ENCODE measurements around the gene MAVS.
"Not testable (repeated sequence)": the region's sequence is repeated elsewhere in the genome, so short reads cannot be mapped to it uniquely, and the experiment has no call there.

Gene MAVS

GRCh38 chr20:3888622-3889488 is 42.2 kb downstream of the MAVS start, which contains the start of gene PANK2:
Gene PANK2, plus strand, starts transcription at chr20:3889387.
- H3K4me3 ChIP-seq (ENCODE audit: low read depth, low read length): peak within 1 kb of the TSS; percentile 100
- H3K27me3 ChIP-seq (ENCODE audit: control insufficient read depth, insufficient read depth, low read length): no peaks in the 10 kb centered on the region
- peak within 1 kb of the TSS; percentile 98 for H3K27ac ChIP-seq (ENCODE audit: low read depth, low read length)
- H3K9me3 ChIP-seq (ENCODE audit: control insufficient read depth, insufficient read depth, low read length): no peaks in the 10 kb centered on the region
- peaks cover 29% of the 10 kb centered on the region for H3K4me1 ChIP-seq (ENCODE audit: control insufficient read depth, insufficient read depth, low read length)
- peaks cover 21% of the 10 kb centered on the region for H3K36me3 ChIP-seq (ENCODE audit: control insufficient read depth, insufficient read depth, low read length)
- peak within 1 kb of the TSS; percentile 96 for H3K9ac ChIP-seq (ENCODE audit: low read depth, low read length)

GRCh38 chr20:3889489-3890397 is 43.1 kb downstream of the MAVS start:
- H3K4me1 ChIP-seq (ENCODE audit: control insufficient read depth, insufficient read depth, low read length): peaks cover 30% of the 10 kb centered on the region
- H3K9ac ChIP-seq (ENCODE audit: low read depth, low read length): peak overlapping the region; percentile 96
- H3K4me3 ChIP-seq (ENCODE audit: low read depth, low read length): peak overlapping the region; percentile 100
- peak overlapping the region; percentile 98 for H3K27ac ChIP-seq (ENCODE audit: low read depth, low read length)
- H3K36me3 ChIP-seq (ENCODE audit: control insufficient read depth, insufficient read depth, low read length): peaks cover 24% of the 10 kb centered on the region
- no peaks in the 10 kb centered on the region for H3K9me3 ChIP-seq (ENCODE audit: control insufficient read depth, insufficient read depth, low read length)
- no peaks in the 10 kb centered on the region for H3K27me3 ChIP-seq (ENCODE audit: control insufficient read depth, insufficient read depth, low read length)

- Histone ChIP-seq H3K4me3 (ENCODE audit: low read depth, low read length) (peak overlapping the region; percentile 100), H3K36me3 (ENCODE audit: control insufficient read depth, insufficient read depth, low read length) (peaks cover 27% of the 10 kb centered on the region), H3K4me1 (ENCODE audit: control insufficient read depth, insufficient read depth, low read length) (peaks cover 33% of the 10 kb centered on the region), H3K27me3 (ENCODE audit: control insufficient read depth, insufficient read depth, low read length) (no peaks in the 10 kb centered on the region), H3K27ac (ENCODE audit: low read depth, low read length) (peak overlapping the region; percentile 98), H3K9ac (ENCODE audit: low read depth, low read length) (peak overlapping the region; percentile 96), H3K9me3 (ENCODE audit: control insufficient read depth, insufficient read depth, low read length) (no peaks in the 10 kb centered on the region)
Observed at GRCh38 chr20:3890398-3890751, 43.7 kb downstream of the MAVS start.

- no peak overlapping the region for H3K27ac ChIP-seq (ENCODE audit: low read depth, low read length)
- no peaks in the 10 kb centered on the region for H3K9me3 ChIP-seq (ENCODE audit: control insufficient read depth, insufficient read depth, low read length)
- H3K4me3 ChIP-seq (ENCODE audit: low read depth, low read length): peak overlapping the region; percentile 100
- peak overlapping the region; percentile 96 for H3K9ac ChIP-seq (ENCODE audit: low read depth, low read length)
- peaks cover 34% of the 10 kb centered on the region for H3K4me1 ChIP-seq (ENCODE audit: control insufficient read depth, insufficient read depth, low read length)
- peaks cover 28% of the 10 kb centered on the region for H3K36me3 ChIP-seq (ENCODE audit: control insufficient read depth, insufficient read depth, low read length)
- H3K27me3 ChIP-seq (ENCODE audit: control insufficient read depth, insufficient read depth, low read length): no peaks in the 10 kb centered on the region
Observed at GRCh38 chr20:3890999-3891929, 44.6 kb downstream of the MAVS start.

- H3K4me1 ChIP-seq (ENCODE audit: control insufficient read depth, insufficient read depth, low read length): peaks cover 27% of the 10 kb centered on the region
- H3K36me3 ChIP-seq (ENCODE audit: control insufficient read depth, insufficient read depth, low read length): peaks cover 40% of the 10 kb centered on the region
- H3K27me3 ChIP-seq (ENCODE audit: control insufficient read depth, insufficient read depth, low read length): no peaks in the 10 kb centered on the region
- H3K27ac ChIP-seq (ENCODE audit: low read depth, low read length): no peak overlapping the region
- no peak overlapping the region for H3K4me3 ChIP-seq (ENCODE audit: low read depth, low read length)
- H3K9me3 ChIP-seq (ENCODE audit: control insufficient read depth, insufficient read depth, low read length): no peaks in the 10 kb centered on the region
- no peak overlapping the region for H3K9ac ChIP-seq (ENCODE audit: low read depth, low read length)
Observed at GRCh38 chr20:3894796-3895195, 48.2 kb downstream of the MAVS start.

GRCh38 chr20:3896302-3896701 is 49.7 kb downstream of the MAVS start:
- Histone ChIP-seq H3K27me3 (ENCODE audit: control insufficient read depth, insufficient read depth, low read length) (no peaks in the 10 kb centered on the region), H3K36me3 (ENCODE audit: control insufficient read depth, insufficient read depth, low read length) (peaks cover 37% of the 10 kb centered on the region), H3K27ac (ENCODE audit: low read depth, low read length) (no peak overlapping the region), H3K4me3 (ENCODE audit: low read depth, low read length) (no peak overlapping the region), H3K9me3 (ENCODE audit: control insufficient read depth, insufficient read depth, low read length) (no peaks in the 10 kb centered on the region), H3K9ac (ENCODE audit: low read depth, low read length) (no peak overlapping the region), H3K4me1 (ENCODE audit: control insufficient read depth, insufficient read depth, low read length) (peaks cover 30% of the 10 kb centered on the region)

GRCh38 chr20:3896853-3897583 is 50.4 kb downstream of the MAVS start:
- H3K9ac ChIP-seq (ENCODE audit: low read depth, low read length): no peak overlapping the region
- no peak overlapping the region for H3K4me3 ChIP-seq (ENCODE audit: low read depth, low read length)
- peaks cover 30% of the 10 kb centered on the region for H3K36me3 ChIP-seq (ENCODE audit: control insufficient read depth, insufficient read depth, low read length)
- H3K27ac ChIP-seq (ENCODE audit: low read depth, low read length): no peak overlapping the region
- H3K9me3 ChIP-seq (ENCODE audit: control insufficient read depth, insufficient read depth, low read length): no peaks in the 10 kb centered on the region
- H3K27me3 ChIP-seq (ENCODE audit: control insufficient read depth, insufficient read depth, low read length): no peaks in the 10 kb centered on the region
- H3K4me1 ChIP-seq (ENCODE audit: control insufficient read depth, insufficient read depth, low read length): peaks cover 24% of the 10 kb centered on the region

GRCh38 chr20:3898181-3898580 is 51.5 kb downstream of the MAVS start:
- peaks cover 24% of the 10 kb centered on the region for H3K4me1 ChIP-seq (ENCODE audit: control insufficient read depth, insufficient read depth, low read length)
- H3K27me3 ChIP-seq (ENCODE audit: control insufficient read depth, insufficient read depth, low read length); H3K9me3 ChIP-seq (ENCODE audit: control insufficient read depth, insufficient read depth, low read length); H3K4me3 ChIP-seq (ENCODE audit: low read depth, low read length); H3K27ac ChIP-seq (ENCODE audit: low read depth, low read length); H3K9ac ChIP-seq (ENCODE audit: low read depth, low read length): not testable (repeated sequence)
- H3K36me3 ChIP-seq (ENCODE audit: control insufficient read depth, insufficient read depth, low read length): peaks cover 24% of the 10 kb centered on the region

GRCh38 chr20:3898639-3899038 is 52.0 kb downstream of the MAVS start:
- Histone ChIP-seq H3K9ac (ENCODE audit: low read depth, low read length) (no peak overlapping the region), H3K9me3 (ENCODE audit: control insufficient read depth, insufficient read depth, low read length) (no peaks in the 10 kb centered on the region), H3K27me3 (ENCODE audit: control insufficient read depth, insufficient read depth, low read length) (no peaks in the 10 kb centered on the region), H3K4me3 (ENCODE audit: low read depth, low read length) (no peak overlapping the region), H3K4me1 (ENCODE audit: control insufficient read depth, insufficient read depth, low read length) (peaks cover 19% of the 10 kb centered on the region), H3K27ac (ENCODE audit: low read depth, low read length) (no peak overlapping the region), H3K36me3 (ENCODE audit: control insufficient read depth, insufficient read depth, low read length) (peaks cover 19% of the 10 kb centered on the region; the same call in 1 of the 2 replicates)

- Histone ChIP-seq H3K27me3 (ENCODE audit: control insufficient read depth, insufficient read depth, low read length) (no peaks in the 10 kb centered on the region), H3K27ac (ENCODE audit: low read depth, low read length) (no peak overlapping the region), H3K9me3 (ENCODE audit: control insufficient read depth, insufficient read depth, low read length) (no peaks in the 10 kb centered on the region), H3K4me1 (ENCODE audit: control insufficient read depth, insufficient read depth, low read length) (peaks cover 16% of the 10 kb centered on the region), H3K9ac (ENCODE audit: low read depth, low read length) (no peak overlapping the region), H3K36me3 (ENCODE audit: control insufficient read depth, insufficient read depth, low read length) (peaks cover 13% of the 10 kb centered on the region; the same call in 1 of the 2 replicates), H3K4me3 (ENCODE audit: low read depth, low read length) (no peak overlapping the region)
Observed at GRCh38 chr20:3900187-3900604, 53.6 kb downstream of the MAVS start.

Measured in HUES48 (cell line).